Smooth muscle cell (in vitro differentiated cells): ENCODE data around the gene FBXO38. TPM values are rescaled to one million over a fixed set of nuclear protein-coding genes. Genes with fewer than 3 reads are reported as not detected.

ENCODE experiments used
- DNase-seq: peaks from one replicate; lab custom pipeline; 2025; ENCODE audit not compliant: unreplicated experiment; lab: John Stamatoyannopoulos, UW
- H2AFZ ChIP-seq: fragments of 200-600 bp; sonication (generic); 2 replicates; pipeline ENCODE4 v1.6.0; 2016; ENCODE audit warnings: antibody characterized with exemption, low read depth, mild to moderate bottlenecking
- H3F3A ChIP-seq: fragments of 200-600 bp; sonication (generic); 2 replicates; pipeline ENCODE4 v1.6.0; 2017; ENCODE audit warnings: antibody characterized with exemption, low read depth
- H3K27ac ChIP-seq: fragments of 200-600 bp; sonication (generic); 2 replicates; pipeline ENCODE4 v1.5.1; 2016; ENCODE audit warnings: low read depth, mild to moderate bottlenecking
- H3K27me3 ChIP-seq: fragments of 200-600 bp; sonication (generic); 2 replicates; pipeline ENCODE4 v1.6.1; 2016; ENCODE audit warnings: low read depth, mild to moderate bottlenecking
- H3K36me3 ChIP-seq: fragments of 200-600 bp; sonication (generic); 2 replicates; pipeline ENCODE4 v1.5.1; 2016; ENCODE audit warnings: low read depth
- H3K4me1 ChIP-seq: fragments of 200-600 bp; sonication (generic); 2 replicates; pipeline ENCODE4 v1.5.1; 2016; ENCODE audit warnings: low read depth
- H3K4me2 ChIP-seq: fragments of 200-600 bp; sonication (generic); 2 replicates; pipeline ENCODE4 v1.6.0; 2016; ENCODE audit warnings: mild to moderate bottlenecking
- H3K4me3 ChIP-seq: fragments of 200-600 bp; sonication (generic); 2 replicates; pipeline ENCODE4 v1.5.1; 2016; ENCODE audit warnings: mild to moderate bottlenecking
- H3K79me2 ChIP-seq: fragments of 200-600 bp; sonication (generic); 2 replicates; pipeline ENCODE4 v1.6.0; 2016; ENCODE audit warnings: low read depth, mild to moderate bottlenecking
- H3K9ac ChIP-seq: fragments of 200-600 bp; sonication (generic); 2 replicates; pipeline ENCODE4 v1.6.0; 2016; ENCODE audit warnings: low read depth
- H3K9me3 ChIP-seq: fragments of 200-600 bp; sonication (generic); replicated peaks from 2 replicates; pipeline ENCODE4 v1.5.1; 2016; ENCODE audit warnings: low read depth
- H4K20me1 ChIP-seq: fragments of 200-600 bp; sonication (generic); 2 replicates; pipeline ENCODE4 v1.6.0; 2016; ENCODE audit warnings: low read depth
- CTCF ChIP-seq: fragments of 200-600 bp; sonication (generic); IDR thresholded peaks from 2 replicates; pipeline ENCODE4 v1.5.1; 2017; ENCODE audit warnings: borderline replicate concordance, mild to moderate bottlenecking, antibody characterized with exemption; ENCODE audit not compliant: insufficient read depth, poor library complexity, severe bottlenecking
- WGBS: methylation state at CpG from one replicate; pipeline ENCODE4 v1.1.7; 2016; ENCODE audit warnings: low lambda C conversion rate; 5-methylcytosine and 5-hydroxymethylcytosine counted together
- polyA plus RNA-seq: library from polyadenylated mRNA; unstranded; fragments of >200 nt; fragmentation: Nextera tagmentation; extraction: Ambion mirVana; gene quantifications from 2 replicates; pipeline ENCODE4 v1.2.1, GENCODE V29; 2016
- total RNA-seq: library from RNA; depleted of rRNA; stranded (reverse); fragments of >200 nt; gene quantifications from 2 replicates; pipeline ENCODE4 v1.2.3, GENCODE V29; 2014

The FBXO38 gene
- total and polyA plus RNA-seq, 2 experiments from 2014 or later = 24.4 to 44.5 TPM

GRCh38 chr5:148401604-148402003, 17.8 kb downstream of the FBXO38 start:
- Histone ChIP-seq H3K36me3 (peaks cover 16% of the 10 kb centered on the region), H3K9me3 (no peaks in the 10 kb centered on the region), H2AFZ (no peak overlapping the region), H4K20me1 (peaks cover 33% of the 10 kb centered on the region), H3K9ac (no peak overlapping the region), H3K79me2 (no peaks in the 10 kb centered on the region), H3K27ac (peak overlapping the region; percentile 53), H3K4me1 (peaks cover 13% of the 10 kb centered on the region), H3K4me3 (no peak overlapping the region), H3F3A (no peaks in the 10 kb centered on the region), H3K27me3 (no peaks in the 10 kb centered on the region), H3K4me2 (peak overlapping the region; percentile 64)
- 33% methylated on average over 2 of the region's 2 CpGs for WGBS
- no peak for TF ChIP-seq CTCF
- DNase-seq = no peak

- DNase-seq = no peak
- H3K27ac ChIP-seq = no peak overlapping the region
- H3K79me2 ChIP-seq = no peaks in the 10 kb centered on the region
- no peaks in the 10 kb centered on the region for H3K27me3 ChIP-seq
- H3K4me1 ChIP-seq = peaks cover 7% of the 10 kb centered on the region
- H3K9ac ChIP-seq = no peak overlapping the region
- no peaks in the 10 kb centered on the region for H3K9me3 ChIP-seq
- peaks cover 23% of the 10 kb centered on the region for H4K20me1 ChIP-seq
- peaks cover 22% of the 10 kb centered on the region for H3K36me3 ChIP-seq
- no peaks in the 10 kb centered on the region for H3F3A ChIP-seq
- H2AFZ ChIP-seq = no peak overlapping the region
- H3K4me2 ChIP-seq = no peak overlapping the region
- no peak overlapping the region for H3K4me3 ChIP-seq
- TF ChIP-seq CTCF = no peak
Measured at GRCh38 chr5:148403344-148403743, 19.6 kb downstream of the FBXO38 start.

- 90% methylated on average over 3 of the region's 3 CpGs for WGBS
- H3K79me2 ChIP-seq = no peaks in the 10 kb centered on the region
- H4K20me1 ChIP-seq = peaks cover 18% of the 10 kb centered on the region
- no peak for TF ChIP-seq CTCF
- no peaks in the 10 kb centered on the region for H3K27me3 ChIP-seq
- no peak overlapping the region for H2AFZ ChIP-seq
- DNase-seq = no peak
- no peaks in the 10 kb centered on the region for H3K4me1 ChIP-seq
- no peak overlapping the region for H3K4me2 ChIP-seq
- no peaks in the 10 kb centered on the region for H3K9me3 ChIP-seq
- H3K9ac ChIP-seq = no peak overlapping the region
- no peak overlapping the region for H3K4me3 ChIP-seq
- peaks cover 33% of the 10 kb centered on the region for H3K36me3 ChIP-seq
- no peaks in the 10 kb centered on the region for H3F3A ChIP-seq
- no peak overlapping the region for H3K27ac ChIP-seq
Measured at GRCh38 chr5:148406406-148406805, 22.6 kb downstream of the FBXO38 start.

- Histone ChIP-seq H4K20me1 (peaks cover 14% of the 10 kb centered on the region), H3K9ac (no peak overlapping the region), H3K4me3 (no peak overlapping the region), H3K4me2 (no peak overlapping the region), H3K79me2 (no peaks in the 10 kb centered on the region), H3K27ac (no peak overlapping the region), H3K9me3 (no peaks in the 10 kb centered on the region), H2AFZ (no peak overlapping the region), H3F3A (no peaks in the 10 kb centered on the region), H3K36me3 (peaks cover 39% of the 10 kb centered on the region), H3K27me3 (no peaks in the 10 kb centered on the region), H3K4me1 (no peaks in the 10 kb centered on the region)
- 97% methylated on average over 3 of the region's 3 CpGs for WGBS
- no peak for TF ChIP-seq CTCF
- DNase-seq = no peak
Measured at GRCh38 chr5:148408092-148408491, 24.3 kb downstream of the FBXO38 start.
